ENCODE data around the gene AMN1. TPM values are rescaled to one million over a fixed set of nuclear protein-coding genes. Genes with fewer than 3 reads are reported as not detected.

Gene AMN1
- total and polyA plus RNA-seq, 2 experiments from 2014 or later = 9.3 to 14.0 TPM

DNA sequence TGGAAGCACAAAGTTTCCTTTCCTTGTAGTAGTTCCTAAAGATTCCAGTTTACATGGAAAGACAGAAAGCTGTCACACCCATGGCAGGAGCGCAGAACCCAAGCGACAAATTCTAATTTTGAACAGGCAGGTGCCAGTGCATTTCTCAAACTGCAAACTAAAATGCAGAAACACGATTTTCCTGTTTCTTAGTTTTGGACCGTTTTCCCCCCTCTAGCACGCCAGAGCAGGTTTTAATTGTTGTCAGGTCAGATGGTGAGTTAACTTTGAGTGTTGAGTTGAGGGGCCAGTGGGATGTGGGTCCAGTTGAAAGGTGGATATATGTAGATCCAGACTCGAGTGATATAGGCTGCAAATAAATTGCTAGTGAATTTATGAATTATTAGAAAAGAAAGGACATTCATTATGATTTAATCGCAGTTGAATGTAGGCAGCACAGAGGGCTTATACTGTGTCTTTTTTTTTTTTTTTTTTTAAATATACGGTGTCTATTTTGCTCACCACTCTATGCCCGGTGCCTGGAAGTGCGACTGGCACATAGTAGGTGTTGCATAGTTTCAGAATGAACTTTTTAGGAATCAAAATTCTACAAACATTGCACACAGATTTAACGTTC is 70.2 kb downstream of the AMN1 start:
- Histone ChIP-seq H3K9me2 (replicated peaks; ENCODE audit: insufficient read depth) (no peaks in the 10 kb centered on the region), H3K36me3 (replicated peaks; ENCODE audit: insufficient read depth, low read depth) (no peaks in the 10 kb centered on the region), H3K27me3 (no peaks in the 10 kb centered on the region), H3K4me1 (ENCODE audit: insufficient read depth) (peaks cover 7% of the 10 kb centered on the region), H3K9me3 (ENCODE audit: low read depth) (no peaks in the 10 kb centered on the region), H3K4me2 (peak overlapping the region; percentile 72), H3K4me3 (peak overlapping the region; percentile 53), H2AFZ (peak overlapping the region; percentile 81), H3K27ac (peak overlapping the region; percentile 89), H3K79me2 (no peaks in the 10 kb centered on the region), H4K20me1 (ENCODE audit: insufficient read depth, poor library complexity, severe bottlenecking) (no peaks in the 10 kb centered on the region)
- DNase-seq (ENCODE audit: low spot score) = no peak
- 27% methylated on average over 11 of the region's 11 CpGs for WGBS (ENCODE audit: low lambda C conversion rate, missing lambda C conversion rate)
- TF ChIP-seq CTCF (IDR thresholded peaks at IDR 0.05; ENCODE audit: poor library complexity) = no peak
- no peak for TF ChIP-seq EZH2phosphoT487 (IDR thresholded peaks at IDR 0.05; ENCODE audit: low read depth, severe bottlenecking, unreplicated experiment)
- TF ChIP-seq EZH2 (IDR thresholded peaks at IDR 0.05; ENCODE audit: borderline replicate concordance) = no peak

DNA sequence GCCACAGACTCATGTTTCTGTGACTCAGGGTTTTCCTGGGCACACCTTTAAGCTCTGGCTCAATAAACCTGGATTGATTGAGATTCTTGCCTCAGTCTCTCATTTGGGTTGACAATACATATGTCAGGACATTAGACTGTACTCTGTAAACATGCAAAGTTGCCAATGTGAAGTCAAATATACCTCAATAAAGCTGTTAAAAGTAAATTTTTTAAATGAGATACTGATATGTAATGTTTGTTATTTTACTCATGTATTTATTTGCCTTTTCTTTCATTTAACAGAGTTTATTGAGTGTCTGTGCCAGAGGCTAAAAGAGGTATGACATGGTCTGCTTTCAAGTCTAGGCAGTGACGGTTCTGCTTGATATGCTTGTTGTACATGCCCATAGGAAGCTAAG is 73.0 kb downstream of the AMN1 start:
- Histone ChIP-seq H3K4me3 (no peak overlapping the region), H3K9me3 (ENCODE audit: low read depth) (no peaks in the 10 kb centered on the region), H3K36me3 (replicated peaks; ENCODE audit: insufficient read depth, low read depth) (no peaks in the 10 kb centered on the region), H3K4me2 (no peak overlapping the region), H3K27me3 (no peaks in the 10 kb centered on the region), H3K9me2 (replicated peaks; ENCODE audit: insufficient read depth) (no peaks in the 10 kb centered on the region), H4K20me1 (ENCODE audit: insufficient read depth, poor library complexity, severe bottlenecking) (no peaks in the 10 kb centered on the region), H3K27ac (no peak overlapping the region), H3K79me2 (no peaks in the 10 kb centered on the region), H3K4me1 (ENCODE audit: insufficient read depth) (peaks cover 12% of the 10 kb centered on the region), H2AFZ (no peak overlapping the region)
- WGBS (ENCODE audit: low lambda C conversion rate, missing lambda C conversion rate) = 78% methylated on average over 1 of the region's 1 CpG
- no peak for TF ChIP-seq EZH2phosphoT487 (IDR thresholded peaks at IDR 0.05; ENCODE audit: low read depth, severe bottlenecking, unreplicated experiment)
- no peak for TF ChIP-seq EZH2 (IDR thresholded peaks at IDR 0.05; ENCODE audit: borderline replicate concordance)
- no peak for TF ChIP-seq CTCF (IDR thresholded peaks at IDR 0.05; ENCODE audit: poor library complexity)
- DNase-seq (ENCODE audit: low spot score) = no peak

DNA sequence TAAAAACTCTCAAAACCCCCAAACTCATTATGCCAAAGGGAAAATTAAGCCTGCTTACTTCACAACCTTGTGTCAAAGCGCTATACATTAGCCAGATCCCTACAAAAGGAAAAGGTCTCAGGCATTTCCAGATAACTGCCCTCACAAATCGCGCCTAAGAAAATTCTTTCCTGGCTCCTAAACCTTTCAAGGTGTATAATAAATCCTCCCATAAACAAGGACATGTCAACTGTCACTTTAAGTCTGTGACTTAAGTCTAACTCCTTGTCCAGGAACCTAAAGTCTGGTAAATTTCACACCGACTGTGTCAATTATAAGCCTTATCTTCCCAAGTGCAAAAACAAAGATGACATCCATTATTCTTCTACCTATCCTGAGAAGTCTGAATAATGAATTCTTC is 73.6 kb downstream of the AMN1 start:
- H3K4me3 ChIP-seq = no peak overlapping the region
- TF ChIP-seq CTCF (IDR thresholded peaks at IDR 0.05; ENCODE audit: poor library complexity) (no peak), EZH2 (IDR thresholded peaks at IDR 0.05; ENCODE audit: borderline replicate concordance) (no peak), EZH2phosphoT487 (IDR thresholded peaks at IDR 0.05; ENCODE audit: low read depth, severe bottlenecking, unreplicated experiment) (no peak)
- DNase-seq (ENCODE audit: low spot score) = no peak
- no peaks in the 10 kb centered on the region for H3K36me3 ChIP-seq (replicated peaks; ENCODE audit: insufficient read depth, low read depth)
- no peaks in the 10 kb centered on the region for H3K9me3 ChIP-seq (ENCODE audit: low read depth)
- H3K79me2 ChIP-seq = no peaks in the 10 kb centered on the region
- peaks cover 16% of the 10 kb centered on the region for H3K4me1 ChIP-seq (ENCODE audit: insufficient read depth)
- H2AFZ ChIP-seq = no peak overlapping the region
- H3K27ac ChIP-seq = no peak overlapping the region
- no peaks in the 10 kb centered on the region for H4K20me1 ChIP-seq (ENCODE audit: insufficient read depth, poor library complexity, severe bottlenecking)
- 36% methylated on average over 4 of the region's 4 CpGs for WGBS (ENCODE audit: low lambda C conversion rate, missing lambda C conversion rate)
- H3K27me3 ChIP-seq = no peaks in the 10 kb centered on the region
- H3K4me2 ChIP-seq = no peak overlapping the region
- H3K9me2 ChIP-seq (replicated peaks; ENCODE audit: insufficient read depth) = no peaks in the 10 kb centered on the region

Measured in hepatocyte (in vitro differentiated cells).